ENCODE results near the gene DNAL1.
A peak's percentile ranks its signal among the peaks of the same experiment; 100 is the strongest.

Gene DNAL1

GRCh38 chr14:73725116-73726024, 80.6 kb downstream of the DNAL1 start:
- DNase-seq, result no peak

GRCh38 chr14:73726025-73726961, 81.5 kb downstream of the DNAL1 start:
- no peak for DNase-seq

- no peak for DNase-seq
Measured at GRCh38 chr14:73727166-73727565, 82.4 kb downstream of the DNAL1 start.

- peak; percentile 89 for DNase-seq
Measured at GRCh38 chr14:73728717-73729330, 84.0 kb downstream of the DNAL1 start.

GRCh38 chr14:73729556-73730265, 84.9 kb downstream of the DNAL1 start:
- DNase-seq, result no peak

GRCh38 chr14:73731111-73731510, 86.3 kb downstream of the DNAL1 start:
- DNase-seq, result no peak

- DNase-seq, result no peak
Measured at GRCh38 chr14:73732006-73732405, 87.2 kb downstream of the DNAL1 start.

- DNase-seq, result no peak
Measured at GRCh38 chr14:73736842-73737241, 92.1 kb downstream of the DNAL1 start.

- no peak for DNase-seq
Measured at GRCh38 chr14:73738518-73739173, 93.9 kb downstream of the DNAL1 start.

GRCh38 chr14:73739174-73739898, 94.5 kb downstream of the DNAL1 start:
- no peak for DNase-seq

- no peak for DNase-seq
Measured at GRCh38 chr14:73739899-73740617, 95.3 kb downstream of the DNAL1 start.

- DNase-seq, result no peak
Measured at GRCh38 chr14:73740618-73741326, 96.0 kb downstream of the DNAL1 start.

- DNase-seq, result no peak
Measured at GRCh38 chr14:73741386-73741875, 96.6 kb downstream of the DNAL1 start.

GRCh38 chr14:73741876-73742519, 97.2 kb downstream of the DNAL1 start:
- no peak for DNase-seq

- DNase-seq, result no peak
Measured at GRCh38 chr14:73742520-73743238, 97.9 kb downstream of the DNAL1 start.

- DNase-seq, result no peak
Measured at GRCh38 chr14:73743431-73743931, 98.7 kb downstream of the DNAL1 start.

- no peak for DNase-seq
Measured at GRCh38 chr14:73744175-73744867, 99.5 kb downstream of the DNAL1 start.
